ENCODE data around the gene LHPP. TPM values are rescaled to one million over a fixed set of nuclear protein-coding genes. Genes with fewer than 3 reads are reported as not detected.

The LHPP gene
- total and polyA plus RNA-seq, 8 donors, result 8.5 to 48.7 (median 17.0) TPM

- 63 to 74% (median 71%) methylated on average over 2 of the region's 2 CpGs for WGBS, 5 donors
- Histone ChIP-seq H3K9me3 (no peaks in the 10 kb centered on the region), H3K27me3 (peaks cover 0 to 31% (median 7%) of the 10 kb centered on the region in 3 donors), H3K4me3 (no peak overlapping the region), H3K36me3 (no peaks in the 10 kb centered on the region), H3K4me1 (peaks cover 0 to 10% (median 8%) of the 10 kb centered on the region in 4 donors), H3K27ac (no peak overlapping the region)
- intact Hi-C loops (cut with DNase I; ENCODE audit: low total_unique reads), result no loop called here
- no peak for TF ChIP-seq CTCF (IDR thresholded peaks at IDR 0.05)
- TF ChIP-seq POLR2A (IDR thresholded peaks at IDR 0.05), result no peak
- TF ChIP-seq POLR2AphosphoS5 (IDR thresholded peaks at IDR 0.05), result no peak
- TF ChIP-seq EP300 (IDR thresholded peaks at IDR 0.05), result no peak
- no peak for DNase-seq
These were observed 2.7 kb upstream of the LHPP start for GRCh38 chr10:124458889-124459288.

DNA sequence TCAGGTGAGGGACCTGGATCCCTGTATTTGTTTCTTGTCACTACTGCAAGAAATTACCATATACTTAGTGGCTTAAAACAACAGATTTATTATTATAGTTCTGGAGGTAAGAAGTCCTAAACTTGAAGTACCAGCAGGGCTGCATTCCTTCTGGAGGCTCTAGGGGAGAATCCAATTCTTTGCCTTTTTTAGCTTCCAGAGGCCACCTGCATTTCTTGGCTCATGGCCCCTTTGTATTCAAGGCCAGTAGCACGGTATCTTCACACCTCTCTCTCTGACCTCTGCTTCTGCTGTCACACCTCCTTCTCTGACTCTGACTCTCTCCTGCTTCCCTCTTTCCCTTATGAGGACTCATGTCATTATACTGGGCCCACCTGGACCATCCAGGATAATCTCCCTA, 2.2 kb upstream of the LHPP start:
- TF ChIP-seq CTCF (IDR thresholded peaks at IDR 0.05), result no peak
- TF ChIP-seq POLR2AphosphoS5 (IDR thresholded peaks at IDR 0.05), result no peak
- no peak for TF ChIP-seq POLR2A (IDR thresholded peaks at IDR 0.05)
- no peak for TF ChIP-seq EP300 (IDR thresholded peaks at IDR 0.05)
- WGBS, 5 donors, result 19 to 64% (median 38%) methylated on average over 1 of the region's 1 CpG
- Histone ChIP-seq H3K9me3 (no peaks in the 10 kb centered on the region), H3K4me3 (no peak overlapping the region), H3K27me3 (peaks cover 0 to 26% (median 7%) of the 10 kb centered on the region in 3 donors), H3K27ac (no peak overlapping the region), H3K4me1 (peaks cover 0 to 12% (median 10%) of the 10 kb centered on the region in 4 donors), H3K36me3 (no peaks in the 10 kb centered on the region)
- intact Hi-C loops (cut with DNase I; ENCODE audit: low total_unique reads), result no loop called here
- DNase-seq, result no peak

- intact Hi-C loops (cut with DNase I; ENCODE audit: low total_unique reads), result no loop called here
- Histone ChIP-seq H3K4me1 (peaks cover 0 to 20% (median 13%) of the 10 kb centered on the region in 4 donors), H3K27ac (no peak overlapping the region), H3K9me3 (no peaks in the 10 kb centered on the region), H3K36me3 (no peaks in the 10 kb centered on the region), H3K27me3 (peaks cover 0 to 18% (median 4%) of the 10 kb centered on the region in 3 donors), H3K4me3 (no peak overlapping the region)
- no peak for TF ChIP-seq CTCF (IDR thresholded peaks at IDR 0.05)
- no peak for TF ChIP-seq EP300 (IDR thresholded peaks at IDR 0.05)
- TF ChIP-seq POLR2A (IDR thresholded peaks at IDR 0.05), result no peak
- TF ChIP-seq POLR2AphosphoS5 (IDR thresholded peaks at IDR 0.05), result no peak
- WGBS, 5 donors, result 71 to 91% (median 88%) methylated on average over 4 to 5 of the region's 5 CpGs
- DNase-seq, result no peak
These were observed 1.5 kb upstream of the LHPP start for GRCh38 chr10:124460144-124460543.

GRCh38 chr10:124462348-124462695, 699 bp downstream of the LHPP start:
- intact Hi-C loops (cut with DNase I; ENCODE audit: low total_unique reads), result no loop called here
- Histone ChIP-seq H3K4me1 (peaks cover 0 to 27% (median 22%) of the 10 kb centered on the region in 4 donors), H3K27ac (peak overlapping the region; percentile 83 to 94 (median 93)), H3K4me3 (peak overlapping the region; percentile 71 to 91 (median 80)), H3K27me3 (no peaks in the 10 kb centered on the region), H3K36me3 (no peaks in the 10 kb centered on the region), H3K9me3 (no peaks in the 10 kb centered on the region)
- no peak for DNase-seq
- no peak for TF ChIP-seq POLR2AphosphoS5 (IDR thresholded peaks at IDR 0.05)
- TF ChIP-seq POLR2A (IDR thresholded peaks at IDR 0.05), result no peak
- no peak for TF ChIP-seq EP300 (IDR thresholded peaks at IDR 0.05)
- no peak for TF ChIP-seq CTCF (IDR thresholded peaks at IDR 0.05)
- 78 to 86% (median 81%) methylated on average over 8 of the region's 8 CpGs for WGBS, 5 donors
